Hepatocyte (in vitro differentiated cells): ENCODE measurements around the gene C1QB. TPM values are rescaled to one million over a fixed set of nuclear protein-coding genes. Genes with fewer than 3 reads are reported as not detected.

Experiments used
- DNase-seq: peaks from one replicate; pipeline ENCODE4 v3.0.0-alpha.2; 2016; ENCODE audit warnings: low spot score
- H2AFZ ChIP-seq: fragments of 200-600 bp; sonication (generic); 2 replicates; pipeline ENCODE4 v1.6.0; 2016; ENCODE audit warnings: antibody characterized with exemption, mild to moderate bottlenecking
- H3K27ac ChIP-seq: fragments of 200-600 bp; sonication (generic); 2 replicates; pipeline ENCODE4 v1.5.1; 2016; ENCODE audit warnings: mild to moderate bottlenecking
- H3K27me3 ChIP-seq: fragments of 200-600 bp; sonication (generic); 2 replicates; pipeline ENCODE4 v1.6.1; 2016
- H3K36me3 ChIP-seq: fragments of 200-600 bp; sonication (generic); replicated peaks from 2 replicates; pipeline ENCODE4 v1.5.1; 2016; ENCODE audit warnings: low read depth; ENCODE audit not compliant: insufficient read depth
- H3K4me1 ChIP-seq: fragments of 200-600 bp; sonication (generic); 2 replicates; pipeline ENCODE4 v1.5.1; 2016; ENCODE audit warnings: mild to moderate bottlenecking, moderate library complexity; ENCODE audit not compliant: insufficient read depth
- H3K4me2 ChIP-seq: fragments of 200-600 bp; sonication (generic); 2 replicates; pipeline ENCODE4 v1.6.0; 2016
- H3K4me3 ChIP-seq: fragments of 200-600 bp; sonication (generic); 2 replicates; pipeline ENCODE4 v1.5.1; 2016; ENCODE audit warnings: mild to moderate bottlenecking
- H3K79me2 ChIP-seq: fragments of 200-600 bp; sonication (generic); 2 replicates; pipeline ENCODE4 v1.6.0; 2017; ENCODE audit warnings: mild to moderate bottlenecking
- H3K9me2 ChIP-seq: fragments of 200-600 bp; sonication (generic); replicated peaks from 2 replicates; pipeline ENCODE4 v1.6.0; 2017; ENCODE audit warnings: mild to moderate bottlenecking; ENCODE audit not compliant: insufficient read depth
- H3K9me3 ChIP-seq: fragments of 200-600 bp; sonication (generic); 2 replicates; pipeline ENCODE4 v1.5.1; 2016; ENCODE audit warnings: low read depth, mild to moderate bottlenecking
- H4K20me1 ChIP-seq: fragments of 200-600 bp; sonication (generic); 2 replicates; pipeline ENCODE4 v1.6.0; 2016; ENCODE audit warnings: mild to moderate bottlenecking; ENCODE audit not compliant: insufficient read depth, poor library complexity, severe bottlenecking
- CTCF ChIP-seq: fragments of 200-600 bp; sonication (generic); IDR thresholded peaks from 2 replicates; pipeline ENCODE4 v1.5.1; 2016; ENCODE audit warnings: antibody characterized with exemption, mild to moderate bottlenecking; ENCODE audit not compliant: poor library complexity
- EZH2 ChIP-seq: fragments of 200-600 bp; sonication (generic); IDR thresholded peaks from 2 replicates; pipeline ENCODE4 v1.6.1; 2016; ENCODE audit warnings: antibody characterized with exemption, mild to moderate bottlenecking, borderline replicate concordance
- EZH2phosphoT487 ChIP-seq: fragments of 200-600 bp; sonication (generic); IDR thresholded peaks from one replicate; pipeline ENCODE4 v1.6.1; 2018; ENCODE audit warnings: antibody characterized with exemption, mild to moderate bottlenecking, low read depth, moderate library complexity; ENCODE audit not compliant: unreplicated experiment, severe bottlenecking
- WGBS: methylation state at CpG from one replicate; pipeline ENCODE4 v1.1.6; 2016; ENCODE audit warnings: low lambda C conversion rate; ENCODE audit errors: missing lambda C conversion rate; 5-methylcytosine and 5-hydroxymethylcytosine counted together
- polyA plus RNA-seq: library from polyadenylated mRNA; unstranded; fragments of >200 nt; fragmentation: Nextera tagmentation; extraction: Ambion mirVana; gene quantifications from 2 replicates; pipeline ENCODE4 v1.2.1, GENCODE V29; 2016
- total RNA-seq: library from RNA; depleted of rRNA; stranded (reverse); fragments of >200 nt; gene quantifications from 2 replicates; pipeline ENCODE4 v1.2.3, GENCODE V29; 2014

C1QB gene
- total and polyA plus RNA-seq, 2 experiments from 2014 or later, result 10.3 to 11.9 TPM

GRCh38 chr1:22638476-22639234 is 14.4 kb upstream of the C1QB start:
- Histone ChIP-seq H3K27ac (no peak overlapping the region), H2AFZ (no peak overlapping the region), H3K4me2 (no peak overlapping the region), H3K36me3 (no peaks in the 10 kb centered on the region), H3K4me3 (no peak overlapping the region), H3K9me2 (no peaks in the 10 kb centered on the region), H3K79me2 (no peaks in the 10 kb centered on the region), H3K4me1 (no peaks in the 10 kb centered on the region), H3K9me3 (no peaks in the 10 kb centered on the region), H3K27me3 (peaks cover 3% of the 10 kb centered on the region), H4K20me1 (no peaks in the 10 kb centered on the region)
- no peak for DNase-seq
- TF ChIP-seq EZH2phosphoT487 (no peak), CTCF (no peak), EZH2 (no peak)
- 86% methylated on average over 23 of the region's 23 CpGs for WGBS

- Histone ChIP-seq H3K27me3 (no peaks in the 10 kb centered on the region), H3K4me2 (no peak overlapping the region), H3K27ac (no peak overlapping the region), H3K79me2 (no peaks in the 10 kb centered on the region), H3K4me1 (no peaks in the 10 kb centered on the region), H3K36me3 (no peaks in the 10 kb centered on the region), H2AFZ (no peak overlapping the region), H3K9me2 (no peaks in the 10 kb centered on the region), H3K4me3 (no peak overlapping the region), H4K20me1 (no peaks in the 10 kb centered on the region), H3K9me3 (no peaks in the 10 kb centered on the region)
- DNase-seq, result peak; percentile 46
- WGBS, result 41% methylated on average over 8 of the region's 8 CpGs
- TF ChIP-seq EZH2 (no peak), CTCF (peak; percentile 15)
Observed at GRCh38 chr1:22639286-22639685, 13.8 kb upstream of the C1QB start.

GRCh38 chr1:22641247-22641646 is 11.8 kb upstream of the C1QB start:
- no peak overlapping the region for H3K4me3 ChIP-seq
- H3K27ac ChIP-seq, result no peak overlapping the region
- DNase-seq, result no peak
- H3K9me2 ChIP-seq, result no peaks in the 10 kb centered on the region
- no peak overlapping the region for H3K4me2 ChIP-seq
- no peak overlapping the region for H2AFZ ChIP-seq
- no peak for TF ChIP-seq EZH2
- no peak for TF ChIP-seq CTCF
- no peak for TF ChIP-seq EZH2phosphoT487
- WGBS, result 84% methylated on average over 6 of the region's 8 CpGs
- H3K9me3 ChIP-seq, result no peaks in the 10 kb centered on the region
- no peaks in the 10 kb centered on the region for H4K20me1 ChIP-seq
- H3K27me3 ChIP-seq, result no peaks in the 10 kb centered on the region
- H3K4me1 ChIP-seq, result no peaks in the 10 kb centered on the region
- no peaks in the 10 kb centered on the region for H3K79me2 ChIP-seq
- H3K36me3 ChIP-seq, result no peaks in the 10 kb centered on the region
